Measurements from ENCODE around the gene MRM2. TPM values are rescaled to one million over a fixed set of nuclear protein-coding genes. Genes with fewer than 3 reads are reported as not detected.

MRM2 gene
- total RNA-seq, 4 donors from 2014 or later = 12.2 to 15.5 (median 14.1) TPM

DNA sequence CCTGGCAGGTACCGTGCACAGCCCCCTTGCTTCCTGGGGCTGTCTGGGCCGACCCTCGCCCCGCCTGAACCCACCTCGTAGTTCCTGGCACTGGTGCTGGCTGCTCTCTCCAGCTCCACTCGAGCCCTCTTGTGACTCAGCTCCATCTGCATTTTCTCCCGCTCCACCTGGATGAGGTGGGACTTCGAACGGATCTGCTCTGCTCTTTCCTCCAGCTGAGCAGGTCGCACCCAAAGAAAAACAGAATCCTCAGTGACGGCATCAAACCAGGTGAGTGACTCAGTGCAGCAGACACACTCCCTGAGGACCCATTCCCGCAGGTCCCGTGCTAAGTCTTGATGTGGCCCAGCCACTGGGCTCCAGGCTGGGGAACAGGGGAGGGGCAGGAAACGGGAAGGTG is 16.7 kb downstream of the MRM2 start:
- TF ChIP-seq, protein P1, sequence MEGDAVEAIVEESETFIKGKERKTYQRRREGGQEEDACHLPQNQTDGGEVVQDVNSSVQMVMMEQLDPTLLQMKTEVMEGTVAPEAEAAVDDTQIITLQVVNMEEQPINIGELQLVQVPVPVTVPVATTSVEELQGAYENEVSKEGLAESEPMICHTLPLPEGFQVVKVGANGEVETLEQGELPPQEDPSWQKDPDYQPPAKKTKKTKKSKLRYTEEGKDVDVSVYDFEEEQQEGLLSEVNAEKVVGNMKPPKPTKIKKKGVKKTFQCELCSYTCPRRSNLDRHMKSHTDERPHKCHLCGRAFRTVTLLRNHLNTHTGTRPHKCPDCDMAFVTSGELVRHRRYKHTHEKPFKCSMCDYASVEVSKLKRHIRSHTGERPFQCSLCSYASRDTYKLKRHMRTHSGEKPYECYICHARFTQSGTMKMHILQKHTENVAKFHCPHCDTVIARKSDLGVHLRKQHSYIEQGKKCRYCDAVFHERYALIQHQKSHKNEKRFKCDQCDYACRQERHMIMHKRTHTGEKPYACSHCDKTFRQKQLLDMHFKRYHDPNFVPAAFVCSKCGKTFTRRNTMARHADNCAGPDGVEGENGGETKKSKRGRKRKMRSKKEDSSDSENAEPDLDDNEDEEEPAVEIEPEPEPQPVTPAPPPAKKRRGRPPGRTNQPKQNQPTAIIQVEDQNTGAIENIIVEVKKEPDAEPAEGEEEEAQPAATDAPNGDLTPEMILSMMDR (IDR thresholded peaks at IDR 0.05; ENCODE audit: low read depth) = no peak

DNA sequence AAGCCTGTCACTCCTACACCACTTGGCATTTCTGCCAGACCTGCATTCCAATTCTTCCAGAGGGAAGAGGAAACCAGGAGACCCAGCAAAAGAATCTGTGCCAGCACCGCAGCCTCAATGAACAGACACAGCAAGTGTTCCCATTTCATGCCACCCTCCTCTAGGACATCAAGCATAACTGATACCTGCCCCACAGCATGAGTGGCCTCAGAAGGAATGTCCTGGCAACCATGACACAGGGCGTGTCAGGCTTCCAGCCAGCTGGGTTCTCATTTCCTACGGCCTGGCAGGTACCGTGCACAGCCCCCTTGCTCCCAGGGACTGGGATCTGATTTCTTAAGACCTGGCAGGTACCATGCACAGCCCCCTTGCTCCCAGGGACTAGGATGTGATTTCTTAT is 17.1 kb downstream of the MRM2 start:
- TF ChIP-seq, protein P1 (IDR thresholded peaks at IDR 0.05; ENCODE audit: low read depth) = no peak

DNA sequence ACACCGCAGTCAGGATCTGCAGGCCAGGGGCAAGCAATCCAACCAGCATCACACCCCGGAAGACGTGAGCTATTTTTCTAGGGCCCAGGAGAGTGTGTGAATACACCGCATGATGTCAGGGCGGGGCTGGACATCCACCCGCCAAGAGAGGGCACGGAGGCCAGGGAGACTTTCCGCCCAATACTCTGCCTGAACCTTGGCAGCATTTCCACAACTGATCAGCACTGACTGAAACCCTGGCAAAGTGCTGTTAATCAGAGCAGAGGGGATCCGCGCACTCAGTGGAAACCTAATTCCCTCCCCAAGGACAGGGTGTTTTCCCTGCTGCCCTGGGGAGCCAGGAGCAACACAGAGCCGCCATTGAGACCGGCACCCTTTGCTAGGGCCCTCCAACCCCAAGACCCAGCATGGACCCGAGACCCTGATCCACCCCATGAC is 17.5 kb downstream of the MRM2 start:
- TF ChIP-seq, protein P1 (IDR thresholded peaks at IDR 0.05; ENCODE audit: low read depth) = no peak

DNA sequence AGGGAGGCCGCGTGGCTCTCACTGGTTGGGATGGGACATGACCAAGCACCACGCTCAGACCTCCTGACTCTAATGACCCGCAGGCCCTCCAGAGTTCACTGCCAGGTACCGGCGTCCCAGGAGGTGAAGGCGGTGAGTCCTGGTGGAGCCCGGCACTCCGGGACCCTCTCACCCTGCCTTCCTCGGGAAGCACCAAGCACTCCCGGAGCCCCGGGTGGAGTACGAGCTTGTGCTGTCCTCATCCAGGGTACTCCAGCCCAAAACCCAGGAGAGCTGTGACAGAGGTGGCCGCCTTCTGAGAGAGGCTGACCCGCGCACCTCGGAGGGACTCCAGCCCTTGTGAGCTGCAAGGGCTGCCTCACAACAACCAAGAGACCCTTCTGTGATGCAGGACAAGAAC is 18.7 kb downstream of the MRM2 start:
- TF ChIP-seq, protein P1 (IDR thresholded peaks at IDR 0.05; ENCODE audit: low read depth) = no peak

DNA sequence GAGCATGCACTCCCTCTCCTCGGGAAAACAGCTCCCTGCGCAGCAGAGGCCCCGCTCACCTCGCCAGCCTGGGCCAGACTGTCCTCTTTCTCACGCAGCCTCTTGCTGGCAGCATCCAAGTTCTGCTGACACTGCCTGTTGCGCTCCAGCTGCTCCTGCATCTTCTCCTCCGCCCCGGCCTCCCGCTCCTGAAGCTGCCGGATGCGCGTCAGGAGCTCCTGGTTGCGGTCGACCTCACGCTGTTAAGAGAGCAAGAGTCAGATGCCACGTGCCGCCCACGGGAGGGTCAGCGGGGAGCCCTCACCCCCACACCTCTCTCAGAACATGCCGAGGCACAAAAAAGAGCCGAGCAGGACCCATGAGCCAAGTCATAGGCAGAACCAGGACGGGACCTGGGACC is 19.5 kb downstream of the MRM2 start:
- TF ChIP-seq, protein P1 (IDR thresholded peaks at IDR 0.05; ENCODE audit: low read depth) = no peak

DNA sequence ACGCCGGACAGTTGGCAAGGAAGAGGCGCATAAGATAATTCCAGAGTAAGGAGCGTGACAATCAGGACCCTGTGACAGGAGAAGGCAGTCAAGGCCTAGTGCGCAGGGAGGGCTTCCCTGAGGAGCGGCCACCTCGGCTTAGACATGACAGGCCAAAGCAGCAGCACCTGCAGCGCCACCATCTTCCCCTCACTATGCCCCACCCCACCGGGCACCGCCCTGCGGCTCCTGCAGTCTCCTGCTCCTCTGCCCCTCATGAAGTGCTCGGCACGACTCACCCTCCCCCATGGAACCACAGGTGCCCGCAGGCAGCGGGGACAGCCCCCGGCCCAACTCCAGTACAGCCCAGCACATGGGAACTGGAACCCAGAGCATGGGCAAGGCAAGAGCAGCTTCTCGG is 21.1 kb downstream of the MRM2 start:
- TF ChIP-seq, protein P1 (IDR thresholded peaks at IDR 0.05; ENCODE audit: low read depth) = no peak

DNA sequence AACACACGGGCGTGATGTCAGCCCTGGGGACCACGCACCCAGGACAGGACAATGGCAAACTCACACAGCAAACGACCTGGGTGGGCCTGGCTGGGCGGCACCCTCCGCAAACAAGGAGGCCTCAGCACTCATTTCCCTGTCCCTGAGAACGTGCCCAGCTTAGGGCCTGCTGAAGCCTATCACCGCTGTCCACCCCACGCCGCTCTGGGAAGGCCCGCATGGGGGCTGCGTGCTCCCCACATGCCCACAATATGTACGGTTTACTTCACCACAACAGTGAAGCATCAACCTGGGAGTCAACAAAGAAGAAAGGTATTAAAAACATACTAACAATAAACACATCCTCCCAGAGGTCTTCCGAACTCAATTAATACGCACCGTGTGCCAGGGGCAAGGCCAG is 21.5 kb downstream of the MRM2 start:
- TF ChIP-seq, protein P1 (IDR thresholded peaks at IDR 0.05; ENCODE audit: low read depth) = no peak
